Measurements from ENCODE around the gene CD27.
A peak's percentile ranks its signal among the peaks of the same experiment; 100 is the strongest.
"Not testable (repeated sequence)": the region's sequence is repeated elsewhere in the genome, so short reads cannot be mapped to it uniquely, and the experiment has no call there.

Gene CD27

GRCh38 chr12:6444704-6445688, at the start of gene CD27:
Gene CD27 (plus strand): TSS chr12:6444955. CDS start chr12:6445096, 141 bp downstream.
- no peak for DNase-seq (ENCODE audit: low read depth)

- no peak for DNase-seq (ENCODE audit: low read depth)
Observed at GRCh38 chr12:6396031-6396430, 48.7 kb upstream of the CD27 start.

GRCh38 chr12:6399884-6400644, 44.7 kb upstream of the CD27 start:
- no peak for DNase-seq (ENCODE audit: low read depth)

GRCh38 chr12:6404390-6404789, 40.4 kb upstream of the CD27 start:
- DNase-seq (ENCODE audit: low read depth) = no peak

GRCh38 chr12:6405963-6406362, 38.8 kb upstream of the CD27 start:
- no peak for DNase-seq (ENCODE audit: low read depth)

GRCh38 chr12:6407236-6407954, 37.4 kb upstream of the CD27 start:
- no peak for DNase-seq (ENCODE audit: low read depth)

GRCh38 chr12:6416596-6416995, 28.2 kb upstream of the CD27 start:
- DNase-seq (ENCODE audit: low read depth) = no peak

- no peak for DNase-seq (ENCODE audit: low read depth)
Observed at GRCh38 chr12:6418796-6419195, 26.0 kb upstream of the CD27 start.

GRCh38 chr12:6420364-6420763, 24.4 kb upstream of the CD27 start:
- DNase-seq (ENCODE audit: low read depth) = no peak

- DNase-seq (ENCODE audit: low read depth) = peak; percentile 86
Observed at GRCh38 chr12:6423267-6424007, 21.3 kb upstream of the CD27 start.

GRCh38 chr12:6424008-6424347, 20.8 kb upstream of the CD27 start:
- no peak for DNase-seq (ENCODE audit: low read depth)

- DNase-seq (ENCODE audit: low read depth) = peak; percentile 83
Observed at GRCh38 chr12:6424866-6425265, 19.9 kb upstream of the CD27 start.

- DNase-seq (ENCODE audit: low read depth) = no peak
Observed at GRCh38 chr12:6425590-6426531, 18.9 kb upstream of the CD27 start.

- no peak for DNase-seq (ENCODE audit: low read depth)
Observed at GRCh38 chr12:6426882-6427671, 17.7 kb upstream of the CD27 start.

- not testable (repeated sequence) for DNase-seq (ENCODE audit: low read depth)
Observed at GRCh38 chr12:6427796-6428195, 17.0 kb upstream of the CD27 start.

- DNase-seq (ENCODE audit: low read depth) = no peak
Observed at GRCh38 chr12:6428326-6428725, 16.4 kb upstream of the CD27 start.

GRCh38 chr12:6430124-6430989, 14.4 kb upstream of the CD27 start:
- peak; percentile 81 for DNase-seq (ENCODE audit: low read depth)

- DNase-seq (ENCODE audit: low read depth) = no peak
Observed at GRCh38 chr12:6432991-6433390, 11.8 kb upstream of the CD27 start.
